Stimulated activated CD4-positive, alpha-beta T cell treated with anti-CD3 and anti-CD28 coated beads, Interleukin-1b, Interleukin-23, amount 100 ng/mL, for 24 hours (primary cell): ENCODE data around the gene CDCA3.
"Not testable (repeated sequence)": the region's sequence is repeated elsewhere in the genome, so short reads cannot be mapped to it uniquely, and the experiment has no call there.

Experiments
- DNase-seq, 4 experiments: peaks; one replicate each; pipeline ENCODE4 v3.0.0-alpha.2; 2020; ENCODE audit warnings: low read depth in 4 of 4, low spot score in 1 of 4

The CDCA3 gene

GRCh38 chr12:6872073-6873048 is 21.3 kb upstream of the CDCA3 start:
- DNase-seq = peak in 3 of 4 experiments; percentile 72 to 81 (median 73)

- peak in 1 of 4 experiments; percentile 33 for DNase-seq
Measured at GRCh38 chr12:6871052-6871957, 20.2 kb upstream of the CDCA3 start.

- not testable (repeated sequence) for DNase-seq
Measured at GRCh38 chr12:6870304-6870703, 19.2 kb upstream of the CDCA3 start.

- DNase-seq = peak in 3 of 4 experiments; percentile 74 to 78 (median 76)
Measured at GRCh38 chr12:6869049-6870021, 18.2 kb upstream of the CDCA3 start.

GRCh38 chr12:6868211-6869048 is 17.3 kb upstream of the CDCA3 start:
- no peak for DNase-seq

GRCh38 chr12:6867413-6868210 is 16.5 kb upstream of the CDCA3 start, which contains the start of gene TPI1:
TSS of gene TPI1 (plus strand) at chr12:6867531. CDS start at chr12:6867567, 36 bp downstream.
- DNase-seq = peak in 3 of 4 experiments; percentile 70 to 74 (median 74)

GRCh38 chr12:6866920-6867412 is 15.9 kb upstream of the CDCA3 start:
- DNase-seq = no peak

GRCh38 chr12:6866163-6866919 is 15.3 kb upstream of the CDCA3 start:
- DNase-seq = no peak

GRCh38 chr12:6865307-6865706 is 14.2 kb upstream of the CDCA3 start:
- DNase-seq = not testable (repeated sequence)

GRCh38 chr12:6863586-6864321 is 12.7 kb upstream of the CDCA3 start:
- no peak for DNase-seq

- DNase-seq = no peak
Measured at GRCh38 chr12:6863033-6863432, 11.9 kb upstream of the CDCA3 start.

- no peak for DNase-seq
Measured at GRCh38 chr12:6861391-6861790, 10.3 kb upstream of the CDCA3 start.

- no peak for DNase-seq
Measured at GRCh38 chr12:6860942-6861341, 9.9 kb upstream of the CDCA3 start.

GRCh38 chr12:6860116-6860515 is 9.0 kb upstream of the CDCA3 start:
- DNase-seq = no peak

GRCh38 chr12:6858799-6859198 is 7.7 kb upstream of the CDCA3 start:
- no peak for DNase-seq

GRCh38 chr12:6855322-6855721 is 4.2 kb upstream of the CDCA3 start:
- no peak for DNase-seq

- no peak for DNase-seq
Measured at GRCh38 chr12:6854036-6854435, 3.0 kb upstream of the CDCA3 start.
